KG1 (cell line): ENCODE measurements around the gene NEGR1.

Source experiments
- DNase-seq: peaks from one replicate; lab custom pipeline; 2025; lab: John Stamatoyannopoulos, UW

The NEGR1 gene

DNA sequence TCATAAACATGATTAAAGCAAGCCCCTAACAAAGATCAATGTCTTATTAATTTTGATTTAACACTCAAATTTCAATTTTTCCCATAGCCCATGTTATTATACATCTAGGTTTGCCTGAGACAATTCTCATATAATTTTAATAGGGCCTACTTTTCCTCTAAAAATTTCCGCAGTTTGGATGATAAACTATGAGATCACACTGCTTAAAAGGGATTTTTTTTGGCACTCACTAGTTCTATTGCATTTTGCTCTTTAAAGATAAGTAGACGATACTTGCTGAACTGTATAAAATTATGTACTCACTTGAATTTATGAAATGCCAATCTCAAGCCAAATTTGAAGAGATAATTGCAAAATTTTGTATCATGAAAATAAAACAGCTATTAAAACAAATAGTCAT, 721.1 kb downstream of the NEGR1 start:
- DNase-seq, result no peak

GRCh38 chr1:71559880-71560279, 722.5 kb downstream of the NEGR1 start:
- DNase-seq, result no peak

- DNase-seq, result no peak
Measured at GRCh38 chr1:71557138-71557537, 725.2 kb downstream of the NEGR1 start.

DNA sequence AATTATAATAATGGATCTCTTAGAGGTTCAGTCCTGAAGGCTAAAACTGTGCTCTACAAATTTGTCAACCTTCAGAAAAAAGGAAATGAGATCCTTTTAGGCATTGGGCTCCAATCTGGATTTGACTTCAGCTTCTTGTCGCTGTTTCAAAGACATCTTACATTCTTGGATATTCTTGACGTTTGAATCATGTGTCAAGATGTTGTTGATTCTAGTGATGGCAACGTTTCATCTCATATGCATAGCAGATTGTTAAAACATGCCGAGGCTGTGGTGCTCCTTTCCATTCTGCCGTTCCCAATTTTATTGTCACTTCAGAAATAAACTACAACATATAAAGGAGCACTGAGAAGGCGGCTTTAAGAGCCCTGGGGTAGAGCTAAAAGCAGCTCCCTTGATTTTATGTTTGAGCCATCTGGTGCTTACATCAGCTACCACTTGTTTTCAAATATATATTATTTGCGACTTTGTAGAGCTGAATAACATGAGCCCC, 733.9 kb downstream of the NEGR1 start:
- no peak for DNase-seq

DNA sequence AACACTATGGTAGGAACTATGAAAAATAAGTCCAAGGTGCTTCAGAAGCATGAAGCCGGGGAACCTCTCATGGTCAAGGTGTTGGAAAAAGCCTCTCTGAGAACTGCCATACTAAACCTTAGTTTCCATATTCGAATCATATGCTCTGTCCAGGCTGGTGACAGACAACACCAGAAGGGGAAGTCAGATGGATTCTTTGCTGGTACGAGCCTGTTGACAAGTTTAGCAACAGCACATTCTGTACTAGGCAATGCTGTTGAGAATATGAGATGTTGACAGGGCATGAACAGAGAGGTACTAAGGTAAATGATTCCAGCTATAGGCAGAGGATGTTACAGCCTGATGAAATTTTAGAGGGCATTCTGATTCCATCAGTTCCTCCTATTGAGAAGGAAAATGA, 740.2 kb downstream of the NEGR1 start:
- no peak for DNase-seq

GRCh38 chr1:71533950-71534349, 748.4 kb downstream of the NEGR1 start:
- DNase-seq, result no peak

DNA sequence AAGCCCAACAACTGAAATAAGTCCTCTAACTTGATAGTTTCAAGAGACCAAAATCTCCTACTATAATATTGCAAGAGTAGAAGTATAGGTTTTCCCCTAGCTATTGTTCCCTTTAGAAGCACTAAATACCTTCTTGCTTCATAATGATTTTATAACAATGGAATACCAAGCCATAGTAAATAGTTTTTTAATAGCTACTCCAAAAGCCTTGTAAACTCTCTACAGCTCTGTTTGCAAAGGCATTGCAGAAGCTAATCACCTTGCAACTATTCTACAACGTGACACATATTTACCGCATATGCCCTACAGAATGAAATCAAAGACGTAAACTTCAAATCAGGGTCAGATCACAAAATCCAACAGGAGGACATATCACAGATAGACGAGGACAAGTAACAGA, 750.0 kb downstream of the NEGR1 start:
- DNase-seq, result no peak

DNA sequence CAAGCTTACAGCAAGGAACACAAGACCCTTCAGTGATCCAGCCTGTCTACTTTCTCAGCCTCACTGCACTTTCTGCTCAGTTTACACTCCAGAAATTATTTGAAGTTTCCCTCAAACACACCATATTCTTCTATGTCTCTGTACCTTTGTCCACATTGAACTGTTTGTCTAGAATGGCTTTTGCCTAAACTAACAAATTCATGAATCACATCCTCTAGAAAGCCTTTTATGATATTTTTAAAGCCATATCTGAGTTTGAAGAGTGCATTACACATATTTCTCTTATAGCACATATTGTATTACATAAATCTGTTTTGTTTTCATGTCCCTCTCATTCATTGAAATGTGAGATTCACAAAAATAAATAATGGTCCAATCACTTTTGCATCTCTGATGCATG, 755.5 kb downstream of the NEGR1 start:
- DNase-seq, result no peak

- no peak for DNase-seq
Measured at GRCh38 chr1:71522721-71523120, 759.6 kb downstream of the NEGR1 start.

DNA sequence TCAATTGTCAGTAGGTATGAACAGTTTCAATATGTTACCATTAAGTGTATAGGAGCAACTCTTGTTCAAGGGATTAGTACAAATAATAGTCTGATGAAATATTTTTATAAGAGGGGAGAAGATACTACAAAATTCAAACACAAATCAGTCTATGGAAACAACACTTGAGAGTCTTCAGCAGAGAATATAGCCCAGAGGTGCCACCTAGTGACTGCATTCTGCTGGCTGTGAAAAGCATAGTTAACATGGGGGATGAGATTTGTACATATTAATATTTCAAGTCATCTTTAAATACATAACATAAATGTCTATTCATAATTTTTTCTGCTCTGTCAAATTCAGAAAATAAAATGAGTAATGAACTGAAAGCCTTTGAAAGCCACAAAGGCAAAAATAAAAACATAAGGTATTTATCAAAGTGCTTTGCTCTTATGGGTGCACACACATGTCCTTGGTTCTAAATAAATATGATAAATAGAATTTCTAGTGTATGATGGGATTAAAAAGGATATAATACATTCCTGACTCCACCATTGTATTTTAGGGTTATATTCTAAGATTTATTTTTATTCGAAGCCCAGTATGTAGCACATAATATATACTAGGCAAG, 760.6 kb downstream of the NEGR1 start:
- DNase-seq, result peak; percentile 8

DNA sequence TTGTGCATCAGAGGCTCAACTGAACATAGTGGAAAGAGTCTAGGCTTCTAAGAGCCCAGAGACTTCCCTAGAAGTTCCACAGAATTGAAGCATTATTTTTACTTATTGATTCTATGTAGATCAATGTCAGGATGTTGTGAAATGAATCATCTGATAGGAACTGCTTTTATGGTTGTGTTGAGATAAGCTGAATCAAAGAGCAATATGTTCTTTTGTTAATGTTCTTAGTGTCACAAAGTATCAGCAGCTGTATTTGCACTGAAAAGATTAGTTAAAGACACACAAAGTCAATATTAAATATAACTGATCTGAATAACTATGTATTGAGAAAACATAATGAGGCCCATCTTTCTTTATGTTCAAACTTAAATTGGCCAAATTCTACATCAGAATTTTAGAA, 770.8 kb downstream of the NEGR1 start:
- DNase-seq, result no peak

- DNase-seq, result no peak
Measured at GRCh38 chr1:71510725-71511124, 771.6 kb downstream of the NEGR1 start.

DNA sequence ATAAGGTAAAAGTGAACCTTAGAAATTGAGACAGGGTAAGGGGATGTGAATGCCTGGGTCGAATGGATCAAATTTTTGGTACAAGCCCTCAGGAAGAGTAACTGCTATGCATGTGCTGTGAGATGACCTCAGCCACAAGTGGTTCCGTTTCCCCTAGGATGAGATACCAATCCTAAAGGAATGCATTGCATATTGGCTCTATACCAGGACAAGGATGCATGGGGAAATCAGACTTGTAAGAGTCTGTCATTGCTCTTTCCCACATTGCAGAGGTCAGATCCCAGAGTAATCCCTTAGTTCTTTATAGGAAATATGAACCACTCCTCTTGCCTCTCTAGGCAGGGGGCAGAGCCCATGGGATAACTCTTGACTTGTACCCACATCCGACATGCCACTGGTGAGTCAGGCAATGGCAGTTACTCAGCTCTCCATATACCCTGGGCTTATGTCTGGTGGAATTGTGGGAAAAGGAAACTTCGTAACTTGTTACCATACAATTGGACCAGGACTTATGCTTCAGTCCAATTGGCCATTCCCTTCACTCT, 773.2 kb downstream of the NEGR1 start:
- no peak for DNase-seq

DNA sequence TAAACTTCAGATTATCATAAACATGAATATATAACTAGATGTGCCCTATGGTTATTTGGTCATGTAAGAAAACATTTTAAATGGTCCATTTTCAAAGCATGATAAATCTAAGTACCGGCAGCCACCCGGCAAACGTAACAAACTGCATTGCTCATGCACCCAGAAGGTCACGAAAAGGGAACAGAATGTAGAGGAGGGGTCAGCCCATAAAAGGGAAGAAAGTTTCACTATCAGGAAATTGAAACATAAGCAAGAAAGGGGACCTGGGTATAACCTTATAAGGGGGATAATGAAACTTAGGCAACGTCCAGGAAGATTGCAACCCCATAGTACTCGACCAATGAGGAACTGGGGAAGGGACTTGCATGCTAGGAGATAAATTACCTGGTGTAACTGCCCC, 780.3 kb downstream of the NEGR1 start:
- no peak for DNase-seq

GRCh38 chr1:71498542-71498941, 783.8 kb downstream of the NEGR1 start:
- DNase-seq, result no peak

DNA sequence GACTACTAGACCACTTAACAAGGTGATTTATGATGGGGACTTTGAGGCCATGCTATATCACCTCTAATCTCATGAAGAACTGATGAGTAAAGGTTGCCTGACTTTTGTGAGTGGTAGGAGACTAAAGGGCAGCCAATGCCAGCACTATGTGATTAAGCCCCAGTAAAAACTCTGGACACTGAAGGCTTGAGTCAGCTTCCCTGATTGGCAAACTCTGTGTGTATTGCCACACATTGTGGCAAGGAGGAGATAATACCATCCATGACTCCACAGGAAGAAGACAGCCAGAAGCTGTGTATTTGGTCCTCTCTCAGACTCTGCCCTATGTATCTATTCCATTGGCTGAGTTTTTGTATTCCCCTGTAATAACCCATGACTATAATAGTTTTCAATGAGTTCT, 788.2 kb downstream of the NEGR1 start:
- no peak for DNase-seq

GRCh38 chr1:71492298-71493041, 789.9 kb downstream of the NEGR1 start:
- DNase-seq, result no peak

- no peak for DNase-seq
Measured at GRCh38 chr1:71490432-71490831, 791.9 kb downstream of the NEGR1 start.

GRCh38 chr1:71488555-71489252, 793.6 kb downstream of the NEGR1 start:
- no peak for DNase-seq

DNA sequence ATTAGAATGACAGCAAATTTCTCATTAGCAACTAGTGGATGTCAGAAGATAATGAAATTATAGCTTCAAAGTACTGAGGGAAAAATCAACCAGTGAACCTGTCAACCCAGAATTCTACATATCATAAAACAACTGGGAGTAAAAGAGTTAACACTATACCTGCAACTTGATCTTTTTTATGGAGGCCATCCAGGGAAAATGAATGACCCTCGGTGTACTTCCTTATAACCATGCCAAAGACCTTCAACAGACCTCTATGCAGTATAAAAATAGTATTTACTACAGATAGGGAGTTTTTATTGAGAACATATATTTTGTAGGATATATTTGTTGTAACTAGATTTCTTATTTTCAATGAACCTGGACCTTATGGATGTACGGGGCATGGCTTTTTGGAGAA, 809.0 kb downstream of the NEGR1 start:
- no peak for DNase-seq

GRCh38 chr1:71465093-71465492, 817.2 kb downstream of the NEGR1 start:
- DNase-seq, result no peak

DNA sequence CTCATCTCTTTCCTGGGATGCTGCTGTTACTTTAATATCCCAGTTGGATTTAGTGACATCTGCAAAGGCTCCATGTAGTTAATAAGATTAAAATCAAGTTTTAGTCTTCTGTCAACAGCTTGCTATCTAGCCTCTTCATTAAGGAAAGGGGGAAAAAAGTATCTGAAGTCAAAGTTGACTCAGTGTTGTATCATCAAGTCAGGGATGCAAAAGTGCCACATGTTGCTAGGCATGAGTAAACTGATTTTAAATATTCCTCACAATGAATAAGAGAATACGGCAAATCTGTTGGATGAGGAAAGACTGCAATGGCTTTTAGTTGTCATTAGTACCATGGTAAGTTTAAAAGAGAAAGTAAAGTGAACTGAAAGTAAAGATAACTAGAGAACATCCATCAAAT, 818.3 kb downstream of the NEGR1 start:
- DNase-seq, result no peak

- DNase-seq, result no peak
Measured at GRCh38 chr1:71463144-71463543, 819.2 kb downstream of the NEGR1 start.
